MM.1S (cell line): Measurements from ENCODE around the gene SPTBN1.

Source experiments
- DNase-seq: peaks from one replicate; pipeline ENCODE4 v3.0.0-alpha.2; 2015
- H2AFZ ChIP-seq: fragments of 300-600 bp; sonication (generic); 2 replicates; pipeline ENCODE4 v1.6.0; 2016; ENCODE audit warnings: antibody characterized with exemption, low read length
- H3F3A ChIP-seq: fragments of 300-600 bp; sonication (generic); 2 replicates; pipeline ENCODE4 v1.6.1; 2016; ENCODE audit warnings: mild to moderate bottlenecking, antibody characterized with exemption, low read length, moderate library complexity, mixed read lengths; ENCODE audit not compliant: insufficient read depth
- H3K27ac ChIP-seq: fragments of 300-600 bp; sonication (generic); 2 replicates; pipeline ENCODE4 v1.5.1; 2016; ENCODE audit warnings: mild to moderate bottlenecking, low read length
- H3K27me3 ChIP-seq: fragments of 300-600 bp; sonication (generic); replicated peaks from 2 replicates; pipeline ENCODE4 v1.6.0; 2016; ENCODE audit warnings: low read length; ENCODE audit not compliant: insufficient read depth
- H3K36me3 ChIP-seq: fragments of 300-600 bp; sonication (generic); replicated peaks from 2 replicates; pipeline ENCODE4 v1.6.1; 2016; ENCODE audit warnings: mild to moderate bottlenecking, low read length, mixed read lengths; ENCODE audit not compliant: insufficient read depth
- H3K4me1 ChIP-seq: fragments of 300-600 bp; sonication (generic); 2 replicates; pipeline ENCODE4 v1.6.1; 2016; ENCODE audit warnings: low read length, mixed read lengths
- H3K4me2 ChIP-seq: fragments of 300-600 bp; sonication (generic); 2 replicates; pipeline ENCODE4 v1.6.0; 2016; ENCODE audit warnings: low read depth, low read length
- H3K4me3 ChIP-seq: fragments of 300-600 bp; sonication (generic); 2 replicates; pipeline ENCODE4 v1.5.1; 2016; ENCODE audit warnings: low read length, mixed read lengths
- H3K79me2 ChIP-seq: fragments of 300-600 bp; sonication (generic); 2 replicates; pipeline ENCODE4 v1.6.1; 2016; ENCODE audit warnings: mixed run types, low read length, mixed read lengths
- H3K9ac ChIP-seq: fragments of 300-600 bp; sonication (generic); 2 replicates; pipeline ENCODE4 v1.6.1; 2016; ENCODE audit warnings: low read length, mixed read lengths
- H3K9me2 ChIP-seq: fragments of 300-600 bp; sonication (generic); replicated peaks from 2 replicates; pipeline ENCODE4 v1.6.1; 2016; ENCODE audit warnings: mild to moderate bottlenecking, low read length, mixed read lengths; ENCODE audit not compliant: insufficient read depth
- H3K9me3 ChIP-seq: fragments of 300-600 bp; sonication (generic); replicated peaks from 2 replicates; pipeline ENCODE4 v1.6.1; 2016; ENCODE audit warnings: mild to moderate bottlenecking, low read length, mixed read lengths; ENCODE audit not compliant: insufficient read depth
- H4K20me1 ChIP-seq: fragments of 300-600 bp; sonication (generic); 2 replicates; pipeline ENCODE4 v1.6.1; 2016; ENCODE audit warnings: mild to moderate bottlenecking, low read length, moderate library complexity, mixed read lengths; ENCODE audit not compliant: insufficient read depth
- EZH2 ChIP-seq: fragments of 300-600 bp; sonication (generic); optimal IDR thresholded peaks from 2 replicates; pipeline ENCODE3; 2017; ENCODE audit warnings: low read depth, mild to moderate bottlenecking, antibody characterized with exemption, low read length, mixed read lengths
- EZH2phosphoT487 ChIP-seq: fragments of 300-600 bp; sonication (generic); IDR thresholded peaks from 2 replicates; pipeline ENCODE4 v1.6.1; 2018; ENCODE audit warnings: antibody characterized with exemption, low read length
- TF ChIP-seq, protein P1 (sequence below): fragments of 300-600 bp; sonication (generic); IDR thresholded peaks from 2 replicates; pipeline ENCODE4 v1.5.1; 2016; ENCODE audit warnings: antibody characterized with exemption, low read length, mixed read lengths

SPTBN1 gene

DNA sequence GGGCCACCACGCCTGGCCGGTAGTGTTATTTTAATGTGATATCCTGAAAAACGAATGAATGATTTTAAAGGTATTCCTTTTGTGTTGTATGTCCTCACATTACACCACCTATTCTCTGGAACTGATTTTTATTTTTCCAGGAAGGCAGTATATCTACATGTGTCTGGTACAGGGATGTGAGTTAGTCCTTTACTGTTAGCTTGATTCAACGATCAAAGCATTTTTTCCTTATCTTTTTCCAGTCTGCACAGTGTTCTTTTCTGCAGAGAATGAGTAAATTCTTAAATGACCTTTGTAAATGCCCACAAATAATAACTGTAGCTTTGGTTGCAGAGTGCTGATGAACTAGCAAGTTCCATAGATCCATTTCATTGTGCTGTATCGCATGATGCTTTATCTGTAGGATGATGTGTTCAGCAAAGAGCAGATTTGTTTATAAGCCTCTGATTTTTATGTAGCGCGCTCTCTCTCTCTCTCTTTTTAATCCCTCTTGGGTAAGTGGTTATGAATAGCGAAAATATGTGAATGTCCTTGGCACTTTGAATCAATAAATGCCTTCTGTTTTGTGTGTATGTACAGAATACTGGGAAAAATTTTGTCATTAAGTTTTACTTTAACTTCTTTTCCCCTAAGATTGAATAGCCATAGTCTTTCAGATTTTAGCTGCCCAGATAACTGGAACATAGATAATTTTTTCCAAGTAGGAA is 184.9 kb downstream of the SPTBN1 start:
- TF ChIP-seq, protein P1, sequence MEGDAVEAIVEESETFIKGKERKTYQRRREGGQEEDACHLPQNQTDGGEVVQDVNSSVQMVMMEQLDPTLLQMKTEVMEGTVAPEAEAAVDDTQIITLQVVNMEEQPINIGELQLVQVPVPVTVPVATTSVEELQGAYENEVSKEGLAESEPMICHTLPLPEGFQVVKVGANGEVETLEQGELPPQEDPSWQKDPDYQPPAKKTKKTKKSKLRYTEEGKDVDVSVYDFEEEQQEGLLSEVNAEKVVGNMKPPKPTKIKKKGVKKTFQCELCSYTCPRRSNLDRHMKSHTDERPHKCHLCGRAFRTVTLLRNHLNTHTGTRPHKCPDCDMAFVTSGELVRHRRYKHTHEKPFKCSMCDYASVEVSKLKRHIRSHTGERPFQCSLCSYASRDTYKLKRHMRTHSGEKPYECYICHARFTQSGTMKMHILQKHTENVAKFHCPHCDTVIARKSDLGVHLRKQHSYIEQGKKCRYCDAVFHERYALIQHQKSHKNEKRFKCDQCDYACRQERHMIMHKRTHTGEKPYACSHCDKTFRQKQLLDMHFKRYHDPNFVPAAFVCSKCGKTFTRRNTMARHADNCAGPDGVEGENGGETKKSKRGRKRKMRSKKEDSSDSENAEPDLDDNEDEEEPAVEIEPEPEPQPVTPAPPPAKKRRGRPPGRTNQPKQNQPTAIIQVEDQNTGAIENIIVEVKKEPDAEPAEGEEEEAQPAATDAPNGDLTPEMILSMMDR: no peak
- TF ChIP-seq EZH2phosphoT487 (no peak), EZH2 (no peak)
- H3K36me3 ChIP-seq: peaks cover 44% of the 10 kb centered on the region

DNA sequence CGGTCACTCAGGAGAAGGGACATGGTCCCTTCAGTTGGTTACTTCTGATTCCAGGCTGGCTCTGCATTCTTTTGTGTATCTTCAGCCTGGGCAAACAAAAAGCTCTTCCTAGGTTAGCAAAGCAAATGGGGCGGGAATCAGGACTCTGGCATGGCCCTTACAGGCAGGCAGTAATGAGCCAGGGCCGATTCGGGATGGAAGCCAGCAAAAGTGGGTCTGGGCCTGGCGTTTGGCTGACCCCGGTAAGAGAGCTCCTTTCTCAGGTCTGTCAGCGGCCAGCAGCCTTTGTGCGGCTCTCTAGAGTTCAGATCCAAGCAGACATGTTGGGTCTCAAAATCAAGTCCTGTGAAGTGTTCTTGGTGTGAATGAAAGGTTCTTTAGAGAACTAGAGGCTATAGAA is 185.9 kb downstream of the SPTBN1 start:
- H3K9me3 ChIP-seq: no peaks in the 10 kb centered on the region
- H3K4me1 ChIP-seq: peaks cover 16% of the 10 kb centered on the region
- no peak overlapping the region for H3K9ac ChIP-seq
- H3F3A ChIP-seq: 0 out of 2 replicates have a peak, but pooled peaks cover 6% of the 10 kb centered on the region
- DNase-seq: no peak
- H3K27me3 ChIP-seq: no peaks in the 10 kb centered on the region
- H4K20me1 ChIP-seq: no peaks in the 10 kb centered on the region
- no peak overlapping the region for H2AFZ ChIP-seq
- no peak overlapping the region for H3K4me2 ChIP-seq
- no peak overlapping the region for H3K27ac ChIP-seq
- no peaks in the 10 kb centered on the region for H3K9me2 ChIP-seq
- peaks cover 47% of the 10 kb centered on the region for H3K36me3 ChIP-seq
- peaks cover 64% of the 10 kb centered on the region for H3K79me2 ChIP-seq
- TF ChIP-seq, protein P1: no peak
- no peak for TF ChIP-seq EZH2phosphoT487
- no peak for TF ChIP-seq EZH2
- no peak overlapping the region for H3K4me3 ChIP-seq

More for the DNA sequence above, 184.9 kb downstream of the SPTBN1 start:
- Histone ChIP-seq H3K4me1 (peaks cover 23% of the 10 kb centered on the region), H3F3A (peaks cover 6% of the 10 kb centered on the region; the same call in 1 of the 2 replicates), H3K9me2 (no peaks in the 10 kb centered on the region), H3K9ac (no peak overlapping the region), H3K79me2 (peaks cover 73% of the 10 kb centered on the region), H3K9me3 (no peaks in the 10 kb centered on the region), H2AFZ (no peak overlapping the region), H3K4me2 (no peak overlapping the region), H3K4me3 (no peak overlapping the region), H3K27ac (no peak overlapping the region), H3K27me3 (no peaks in the 10 kb centered on the region), H4K20me1 (no peaks in the 10 kb centered on the region)
- DNase-seq: no peak

DNA sequence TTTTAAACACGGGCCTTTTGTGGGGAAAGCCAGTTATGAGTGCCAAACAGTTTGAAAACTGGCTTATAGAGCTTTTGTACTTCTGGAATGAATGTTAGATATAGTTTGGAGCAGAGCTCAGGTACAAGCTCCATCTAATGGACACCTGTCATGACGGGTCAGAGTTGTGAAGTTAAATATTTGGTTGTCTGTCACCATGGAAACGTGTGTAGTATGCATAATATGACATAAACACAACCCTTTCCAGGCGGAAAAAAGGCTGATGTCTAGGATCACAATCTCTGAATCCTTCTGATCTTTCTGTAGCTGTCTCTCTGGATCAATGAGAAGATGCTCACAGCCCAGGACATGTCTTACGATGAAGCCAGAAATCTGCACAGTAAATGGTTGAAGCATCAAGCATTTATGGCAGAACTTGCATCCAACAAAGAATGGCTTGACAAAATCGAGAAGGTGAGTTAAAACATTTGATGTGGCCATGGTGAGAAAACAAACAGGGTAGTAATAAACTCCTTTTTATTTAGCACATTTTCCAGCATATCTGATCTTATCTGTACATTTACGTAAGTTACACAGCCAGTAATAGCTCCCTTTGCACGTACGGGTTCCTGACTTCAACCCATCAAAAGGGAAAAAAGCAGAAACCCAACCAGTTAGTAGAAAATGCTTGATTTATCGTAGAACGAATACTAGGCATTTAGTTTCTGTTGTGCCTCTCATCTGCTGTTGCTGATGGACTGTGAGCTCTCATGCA is 186.7 kb downstream of the SPTBN1 start:
- Histone ChIP-seq H3K4me1 (peaks cover 7% of the 10 kb centered on the region), H3F3A (0 out of 2 replicates have a peak, but pooled peaks cover 3% of the 10 kb centered on the region), H3K27me3 (no peaks in the 10 kb centered on the region), H3K4me3 (no peak overlapping the region), H3K36me3 (peaks cover 41% of the 10 kb centered on the region), H3K9ac (no peak overlapping the region), H3K9me2 (no peaks in the 10 kb centered on the region), H2AFZ (no peak overlapping the region), H3K27ac (no peak overlapping the region), H3K4me2 (no peak overlapping the region), H3K79me2 (peaks cover 55% of the 10 kb centered on the region), H3K9me3 (no peaks in the 10 kb centered on the region), H4K20me1 (no peaks in the 10 kb centered on the region)
- TF ChIP-seq, protein P1: no peak
- TF ChIP-seq EZH2 (no peak), EZH2phosphoT487 (no peak)
- no peak for DNase-seq
